ENCODE measurements around the gene RNF39.

The RNF39 gene

DNA sequence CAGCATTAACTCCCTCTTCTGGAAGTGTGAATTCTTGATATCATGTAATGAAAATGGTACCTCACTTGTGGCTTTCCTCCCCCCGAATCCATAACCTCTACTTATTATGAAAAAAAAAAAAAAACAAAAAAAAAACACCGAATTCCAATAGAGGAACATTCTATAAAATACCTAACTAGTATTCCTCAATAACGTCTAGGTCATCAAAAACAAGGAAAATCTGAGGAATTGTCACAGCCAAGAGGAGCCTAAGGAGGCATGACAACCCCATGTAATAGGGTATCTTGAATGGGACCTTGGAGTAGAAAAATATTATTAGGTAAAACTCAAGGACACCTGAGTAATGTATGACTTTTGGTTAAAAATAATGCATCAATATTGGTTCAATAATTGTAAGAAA lies 53.4 kb downstream of the RNF39 start:
- no peak for TF ChIP-seq CTCF (IDR thresholded peaks at IDR 0.05)
- DNase-seq (ENCODE audit: low spot score) = no peak
- H3K4me3 ChIP-seq = no peak overlapping the region
- no peak overlapping the region for H3K27ac ChIP-seq

GRCh38 chr6:30020626-30021025 lies 54.9 kb downstream of the RNF39 start:
- Histone ChIP-seq H3K4me3 (no peak overlapping the region), H3K27ac (no peak overlapping the region)
- DNase-seq (ENCODE audit: low spot score) = no peak
- TF ChIP-seq CTCF (IDR thresholded peaks at IDR 0.05) = no peak

Measured in coronary artery (tissue), 2 donors.